ENCODE measurements around the gene GTPBP1.

GTPBP1 gene

GRCh38 chr22:38761202-38762162, 55.7 kb downstream of the GTPBP1 start:
- DNase-seq, result no peak

DNA sequence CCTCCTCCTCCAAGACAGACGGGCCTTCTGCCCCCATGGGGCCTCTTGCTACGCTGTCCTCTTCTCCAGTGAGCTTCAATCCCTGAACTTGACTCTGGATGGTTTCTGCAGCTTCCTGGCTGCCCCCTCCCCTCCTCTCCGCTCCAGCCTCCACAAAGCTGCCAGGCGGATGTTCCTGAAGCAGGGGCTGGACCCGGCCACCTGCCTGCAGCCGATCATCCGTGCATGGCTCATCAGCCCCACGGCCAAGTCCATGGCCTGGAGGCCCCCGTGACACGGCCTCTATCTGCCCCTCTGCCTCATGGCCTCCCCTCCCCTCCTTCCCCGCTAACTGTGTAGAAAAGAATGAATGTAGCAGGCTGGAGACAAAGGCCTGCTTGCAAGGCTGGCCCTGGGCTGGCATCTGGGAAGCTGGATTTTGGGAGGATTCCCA, 56.8 kb downstream of the GTPBP1 start:
- no peak for DNase-seq

DNA sequence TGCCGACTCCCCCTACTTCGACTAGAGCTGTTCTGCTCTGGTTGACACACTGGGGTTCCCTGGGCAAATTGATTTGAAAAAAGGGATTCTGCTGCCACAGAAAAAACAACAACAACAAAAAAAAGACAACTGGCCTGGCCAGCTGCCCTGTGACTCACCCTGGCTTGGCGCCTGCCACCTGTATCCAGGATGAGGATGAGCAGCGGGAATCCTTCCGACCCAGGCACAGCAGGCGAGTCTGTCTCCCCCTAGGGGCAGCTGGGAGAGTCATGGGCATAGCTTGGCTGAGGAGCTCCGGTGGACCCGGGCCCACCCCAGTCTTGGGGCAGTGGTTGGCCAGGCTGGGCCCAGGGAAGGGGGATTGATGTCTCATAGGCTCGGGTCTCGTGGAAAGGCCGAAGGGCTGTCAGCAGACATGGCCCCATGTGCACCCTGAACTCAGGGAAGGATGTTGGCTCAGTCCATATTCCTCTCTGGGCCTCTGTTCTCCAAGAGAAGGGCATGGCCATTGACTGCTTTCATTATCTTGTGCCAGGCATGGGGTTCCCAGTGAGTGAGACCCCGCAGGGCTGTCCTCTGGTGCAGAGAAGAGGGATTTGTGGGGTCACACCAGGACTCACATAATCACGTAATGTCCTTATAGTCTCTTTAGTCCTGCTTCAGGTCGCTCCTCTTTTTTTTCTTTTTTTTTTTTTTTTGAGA, 60.5 kb downstream of the GTPBP1 start:
- DNase-seq, result peak; percentile 36

DNA sequence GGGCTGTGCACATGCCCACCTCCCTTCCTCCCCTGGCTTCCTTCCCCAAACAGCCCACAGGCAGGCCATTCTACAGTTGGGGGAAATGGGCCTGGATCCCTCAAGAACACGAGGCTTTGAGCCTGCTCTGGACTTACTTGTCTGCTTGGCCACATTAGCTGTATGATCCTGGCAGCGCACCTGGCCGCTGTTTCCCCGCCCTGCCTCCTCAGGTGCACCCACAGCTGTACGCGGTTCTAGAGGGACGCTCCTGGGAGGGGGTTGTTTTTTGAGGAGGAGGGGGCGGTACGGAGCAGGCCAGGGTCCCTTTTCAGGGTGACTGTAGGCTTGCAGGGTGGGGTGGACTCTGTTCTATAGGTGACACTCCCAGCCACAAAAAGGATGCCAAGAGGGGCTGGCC, 61.6 kb downstream of the GTPBP1 start:
- DNase-seq, result no peak

DNA sequence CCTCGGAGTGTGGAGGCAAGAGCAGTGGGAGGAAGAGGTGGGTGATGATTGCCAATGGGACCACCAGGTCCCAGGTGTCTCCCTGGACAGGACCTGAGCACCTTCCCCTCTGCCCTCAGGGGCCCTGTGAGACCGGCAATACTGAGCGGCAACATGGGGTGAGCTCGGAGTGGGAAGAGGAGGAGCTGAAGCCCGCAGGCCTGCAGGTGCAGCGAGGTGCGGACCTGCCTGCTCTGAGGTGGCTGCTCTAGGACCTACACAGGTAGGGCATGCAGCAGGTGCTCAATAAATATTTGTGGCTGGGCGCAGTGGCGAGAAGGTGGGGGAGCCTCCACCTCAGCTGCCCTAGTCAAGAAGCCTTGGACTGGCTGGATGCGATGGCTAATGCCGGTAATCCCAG, 62.3 kb downstream of the GTPBP1 start:
- no peak for DNase-seq

DNA sequence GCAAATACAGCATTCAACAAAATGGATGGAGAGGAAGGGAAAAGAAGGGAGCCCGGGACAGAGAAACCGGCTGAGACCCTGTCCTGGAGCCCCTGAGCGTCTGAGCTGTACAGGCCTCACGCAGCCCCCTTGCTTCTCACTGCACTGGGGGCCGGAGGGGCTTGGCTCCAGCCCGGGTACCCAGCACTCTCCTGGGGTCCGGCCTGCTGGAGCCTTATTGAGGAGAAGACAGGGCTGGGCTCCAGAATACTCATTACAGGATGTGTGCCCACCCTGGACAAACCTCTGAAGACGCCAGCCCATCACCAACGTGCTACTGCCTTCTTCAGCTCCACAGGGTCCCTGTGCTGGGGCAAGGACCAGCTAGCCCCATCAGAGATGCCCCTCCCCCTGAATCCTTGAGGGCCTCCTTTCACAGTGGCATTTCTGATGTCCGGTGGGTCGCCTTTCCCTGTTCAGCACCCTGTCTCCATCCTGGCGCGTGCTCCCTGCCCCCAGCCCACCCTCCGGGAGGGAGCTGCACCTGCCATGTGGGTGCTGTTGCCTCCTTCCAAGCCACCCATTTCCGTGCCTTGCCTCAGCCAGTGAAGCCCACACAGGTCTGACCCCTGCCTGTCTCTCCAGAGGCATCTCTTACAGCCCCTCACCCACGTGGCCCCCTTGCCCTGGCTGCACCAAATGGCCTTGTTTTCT, 64.7 kb downstream of the GTPBP1 start:
- no peak for DNase-seq

GRCh38 chr22:38772623-38772873, 66.8 kb downstream of the GTPBP1 start:
- DNase-seq, result no peak

GRCh38 chr22:38773363-38773946, 67.7 kb downstream of the GTPBP1 start:
- no peak for DNase-seq

- DNase-seq, result no peak
Observed at GRCh38 chr22:38774496-38775166, 68.9 kb downstream of the GTPBP1 start.

DNA sequence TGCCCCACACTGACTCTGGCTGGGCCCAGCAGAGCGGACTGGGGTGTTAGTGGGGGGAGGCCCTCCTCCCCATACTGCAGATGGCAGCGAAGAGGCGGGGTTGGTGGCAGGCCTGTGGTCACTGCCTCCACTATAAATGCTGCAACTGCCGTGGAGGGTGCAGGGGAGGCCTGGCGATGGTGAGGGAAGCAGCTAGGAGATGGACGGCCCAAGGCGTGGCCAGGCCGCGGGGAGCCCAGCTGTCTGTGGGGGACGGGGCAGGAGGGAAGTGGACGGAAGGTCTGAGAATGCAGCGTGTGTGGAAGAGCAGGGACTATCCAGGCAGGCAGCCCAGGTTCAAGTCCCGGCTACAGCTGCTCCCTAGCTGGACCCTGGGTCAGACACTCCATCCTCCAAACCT, 69.9 kb downstream of the GTPBP1 start:
- no peak for DNase-seq

- DNase-seq, result no peak
Observed at GRCh38 chr22:38776086-38776485, 70.3 kb downstream of the GTPBP1 start.

GRCh38 chr22:38777087-38777671, 71.4 kb downstream of the GTPBP1 start:
- DNase-seq, result no peak

DNA sequence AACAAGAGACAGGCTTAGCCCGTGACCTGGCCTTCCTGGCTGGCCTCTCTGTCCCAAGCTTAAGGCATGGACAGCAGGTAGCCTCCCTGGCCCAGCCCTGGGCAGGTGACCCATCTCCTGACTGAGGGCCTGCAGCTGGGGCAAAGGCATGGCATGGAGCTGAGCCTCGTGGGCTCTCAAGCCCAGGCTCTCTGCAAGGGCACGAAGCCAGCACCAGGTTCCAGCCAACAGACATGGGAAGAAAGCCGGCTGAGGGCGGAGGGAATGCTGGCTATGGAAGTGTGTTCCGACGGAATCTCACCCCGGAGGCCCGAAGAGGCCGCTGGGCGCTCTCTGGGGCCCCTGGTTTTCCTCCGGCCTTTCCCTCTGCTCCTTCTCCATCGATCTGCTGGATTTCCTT, 75.3 kb downstream of the GTPBP1 start:
- DNase-seq, result no peak

DNA sequence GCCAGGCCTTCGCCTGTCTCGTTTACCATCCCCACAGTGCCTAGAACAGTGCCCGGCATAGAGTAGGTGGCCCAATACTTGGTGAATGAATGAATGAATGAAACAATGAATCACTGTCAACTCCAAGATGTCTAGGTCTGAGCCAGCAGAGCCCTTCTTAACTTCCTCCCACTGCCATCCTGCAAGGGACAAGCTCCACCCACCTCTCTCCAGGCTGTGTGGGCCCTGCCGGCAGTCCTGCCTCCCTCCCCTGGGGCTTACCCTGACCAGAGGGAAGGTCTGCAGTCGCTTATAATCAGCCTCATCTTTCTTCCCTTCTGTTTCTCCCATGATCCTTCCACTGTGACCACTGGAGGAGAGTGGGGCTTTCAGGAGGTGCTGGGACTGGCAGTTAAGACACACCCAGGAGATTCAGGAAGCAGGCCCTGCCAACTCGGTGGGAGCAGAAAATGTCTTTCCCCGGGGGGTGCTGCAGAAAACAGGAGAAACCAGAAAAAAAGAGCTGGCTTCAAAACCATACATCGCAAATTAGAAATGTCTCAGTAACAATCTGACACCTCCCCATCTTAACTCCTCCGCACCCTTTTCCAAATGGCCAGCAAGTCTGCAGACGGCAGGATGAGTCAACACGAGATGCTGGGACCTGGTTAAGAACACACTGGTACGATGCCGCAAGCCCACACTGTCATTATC, 76.8 kb downstream of the GTPBP1 start:
- no peak for DNase-seq

Data from activated CD4-positive, alpha-beta T cell treated with anti-CD3 and anti-CD28 coated beads, Interleukin-2, Interleukin-6, amounts not matched to agents 100 ng/mL and 50 ng/mL, durations not matched to agents 16 hours and 8 hours (primary cell).